GM21447 (cell line): ENCODE measurements around the gene THSD7A.
"Not testable (repeated sequence)": the region's sequence is repeated elsewhere in the genome, so short reads cannot be mapped to it uniquely, and the experiment has no call there.

Experiments used
- ATAC-seq: cut with Tn5 transposase; IDR thresholded peaks from one replicate; pipeline ENCODE4 v1.9.1; 2021; ENCODE audit not compliant: unreplicated experiment

The THSD7A gene

DNA sequence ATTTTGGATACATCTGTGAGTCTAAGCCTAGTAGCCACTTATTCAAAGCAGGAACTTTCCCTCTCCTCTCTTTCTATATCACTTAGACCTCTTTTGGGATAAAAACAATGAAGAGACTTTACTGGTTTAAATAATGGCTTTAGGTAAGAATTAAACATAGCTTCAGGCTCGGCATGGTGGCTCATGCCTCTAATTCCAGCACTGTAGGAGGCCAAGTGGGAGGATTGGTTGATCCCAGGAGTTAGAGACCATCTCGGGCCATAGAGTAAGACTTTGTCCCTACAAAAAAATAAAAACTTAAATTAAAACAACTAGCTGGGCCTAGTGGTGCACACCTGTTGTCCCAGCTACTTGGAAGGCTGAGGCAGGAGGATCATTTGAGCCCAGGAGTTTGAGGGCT, 304.3 kb downstream of the THSD7A start:
- no peak for ATAC-seq

DNA sequence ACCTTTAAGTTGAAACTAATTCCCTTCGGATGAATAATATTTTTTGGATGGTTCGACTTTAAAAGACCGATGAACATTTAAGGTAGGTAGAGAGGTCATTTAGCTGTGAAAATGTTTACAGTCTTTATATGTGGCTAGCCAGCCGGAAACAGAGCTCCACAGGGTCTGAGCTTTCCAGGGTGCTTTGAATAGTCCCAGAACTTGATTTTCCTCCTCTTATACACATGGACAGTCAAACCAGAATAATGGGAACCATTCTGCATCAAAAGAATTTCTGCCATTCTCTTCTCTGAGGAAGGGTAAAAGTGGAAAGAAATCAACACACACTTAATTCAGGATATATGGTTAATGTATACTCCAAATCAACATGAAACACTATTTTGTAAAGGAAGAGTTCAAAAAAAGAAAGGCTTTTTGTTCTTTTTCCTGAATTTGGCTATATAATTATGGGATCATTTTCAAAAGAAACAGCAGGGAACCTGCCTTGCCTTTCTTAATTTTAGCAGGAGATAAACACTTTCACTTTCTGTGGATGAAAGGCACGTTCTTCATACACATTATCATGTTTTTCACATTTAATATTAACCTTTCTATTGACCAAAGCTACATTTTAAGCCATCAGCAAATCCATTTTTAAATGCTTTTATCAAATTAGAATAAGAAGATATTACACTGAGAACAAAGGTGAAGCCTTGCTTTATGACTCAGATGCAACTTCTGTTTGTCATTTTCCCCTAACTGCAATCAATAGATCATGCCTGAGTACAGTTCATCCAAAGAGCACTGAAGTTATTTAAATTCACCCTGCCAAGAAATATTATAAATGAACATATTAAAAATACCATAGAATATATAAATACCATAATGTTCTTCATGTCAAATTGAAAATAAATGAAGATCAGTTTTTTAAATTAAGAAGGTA, 307.3 kb downstream of the THSD7A start:
- ATAC-seq: no peak

DNA sequence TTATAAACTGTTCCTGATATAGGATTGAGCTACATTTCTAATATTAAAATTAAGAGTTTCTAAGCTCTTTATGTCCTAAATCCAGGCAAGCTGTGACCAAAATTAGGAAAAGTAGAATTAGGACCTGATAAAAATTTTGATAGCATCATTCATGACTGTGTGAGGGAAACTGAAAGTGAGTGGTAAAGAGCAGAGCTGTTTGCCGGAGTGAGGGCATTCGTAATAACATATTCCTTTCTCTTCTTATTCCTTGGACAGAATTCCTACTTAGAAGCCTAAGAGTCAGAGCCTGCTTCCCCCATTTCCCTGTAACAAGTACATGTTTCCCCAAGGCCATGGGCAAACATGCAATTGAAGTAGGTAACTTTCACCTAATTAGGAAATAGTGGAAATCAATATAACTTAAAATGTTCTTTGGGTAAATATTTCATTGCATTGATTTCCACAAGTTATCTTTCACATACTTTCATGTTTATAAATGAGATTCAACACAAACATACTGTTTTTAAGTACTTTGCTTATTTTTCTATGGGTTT, 310.0 kb downstream of the THSD7A start:
- ATAC-seq: not testable (repeated sequence)

DNA sequence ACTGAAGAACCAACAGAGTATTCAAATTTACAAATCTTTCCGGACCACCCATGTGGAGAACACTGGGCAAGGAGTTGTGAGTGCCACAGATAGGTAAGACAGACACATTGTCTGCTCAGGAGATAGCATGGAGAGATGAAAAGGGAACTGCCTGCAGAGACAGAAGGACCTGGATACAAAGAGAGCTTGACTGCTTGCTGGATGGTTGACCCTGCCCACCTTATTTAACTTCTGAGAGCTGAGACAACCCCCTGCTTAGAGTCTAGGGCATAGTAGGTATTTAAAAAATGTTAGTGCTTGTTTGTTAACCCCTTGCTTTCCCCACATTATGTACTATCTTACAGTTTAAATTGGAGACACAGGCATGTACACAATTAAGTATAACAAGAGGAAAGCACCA, 314.1 kb downstream of the THSD7A start:
- ATAC-seq: no peak

DNA sequence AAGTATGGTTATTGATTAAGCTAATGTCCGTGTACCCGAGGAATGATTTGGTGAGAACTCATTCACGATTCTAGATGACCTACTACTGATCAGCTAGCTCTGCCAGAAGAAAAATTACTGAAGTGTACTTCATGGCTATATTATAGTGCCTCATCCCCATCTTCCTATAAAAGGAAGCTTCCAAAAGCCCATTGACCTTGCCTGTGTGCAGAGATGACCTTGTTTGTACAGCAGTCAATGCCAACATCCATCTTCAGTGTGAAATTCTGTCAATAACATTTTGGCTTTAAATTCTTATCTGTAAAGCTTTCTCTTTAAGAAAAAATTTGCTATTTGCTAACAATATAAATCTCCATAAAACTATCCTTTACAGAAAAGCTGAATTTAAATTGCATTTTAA, 315.7 kb downstream of the THSD7A start:
- ATAC-seq: no peak

DNA sequence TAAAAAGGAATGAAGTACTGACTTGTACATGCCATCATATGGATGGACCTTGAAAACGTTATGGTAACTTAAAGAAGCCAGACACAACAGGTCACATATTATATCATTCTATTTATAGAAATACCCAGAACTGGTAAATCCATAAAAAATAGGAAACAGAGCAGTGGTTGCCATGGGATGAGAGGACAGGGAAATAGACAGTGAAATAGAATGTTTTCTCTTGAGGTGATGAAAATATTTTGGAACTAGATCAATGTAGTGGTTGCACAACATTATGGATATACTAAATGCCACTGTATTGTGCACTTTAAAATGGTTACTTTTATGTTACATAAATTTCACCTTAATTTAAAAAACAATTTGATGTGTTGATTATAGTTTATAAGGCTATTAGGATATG, 318.5 kb downstream of the THSD7A start:
- no peak for ATAC-seq

DNA sequence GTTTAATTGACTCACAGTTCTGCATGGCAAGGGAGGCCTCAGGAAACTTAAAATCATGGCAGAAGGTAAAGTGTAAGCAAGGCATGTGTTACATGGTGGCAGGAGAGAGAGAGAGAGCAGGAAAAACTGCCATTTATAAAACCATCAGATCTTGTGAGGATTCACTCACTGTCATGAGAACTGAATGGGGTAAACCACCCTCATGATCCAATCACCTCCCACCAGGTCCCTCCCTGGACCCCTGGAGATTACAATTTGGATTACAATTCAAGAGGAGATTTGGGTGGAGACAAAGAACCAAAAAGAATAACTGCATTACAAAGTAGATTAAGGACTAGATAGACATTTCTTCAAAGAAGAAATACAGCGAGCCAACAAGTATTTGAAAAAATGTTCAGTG, 324.1 kb downstream of the THSD7A start:
- no peak for ATAC-seq

DNA sequence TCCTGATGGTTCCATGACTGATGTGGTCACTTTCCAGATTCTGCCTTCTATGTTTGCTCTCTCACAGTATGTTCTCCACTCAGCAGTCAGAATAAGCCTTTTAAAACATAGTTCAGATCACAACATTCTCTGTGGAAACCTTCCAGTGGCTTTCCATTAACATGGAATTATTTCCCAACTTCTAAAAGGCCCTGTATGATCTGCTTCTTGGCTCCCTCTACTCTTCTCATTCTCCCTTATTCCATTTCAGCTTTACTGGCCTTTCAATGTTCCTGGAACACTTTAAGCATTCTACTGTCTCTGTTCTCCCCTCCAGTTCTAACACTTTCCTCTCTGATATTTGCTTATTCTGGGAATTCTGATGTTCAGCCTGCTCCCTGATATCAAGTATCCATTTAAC, 325.6 kb downstream of the THSD7A start:
- no peak for ATAC-seq

DNA sequence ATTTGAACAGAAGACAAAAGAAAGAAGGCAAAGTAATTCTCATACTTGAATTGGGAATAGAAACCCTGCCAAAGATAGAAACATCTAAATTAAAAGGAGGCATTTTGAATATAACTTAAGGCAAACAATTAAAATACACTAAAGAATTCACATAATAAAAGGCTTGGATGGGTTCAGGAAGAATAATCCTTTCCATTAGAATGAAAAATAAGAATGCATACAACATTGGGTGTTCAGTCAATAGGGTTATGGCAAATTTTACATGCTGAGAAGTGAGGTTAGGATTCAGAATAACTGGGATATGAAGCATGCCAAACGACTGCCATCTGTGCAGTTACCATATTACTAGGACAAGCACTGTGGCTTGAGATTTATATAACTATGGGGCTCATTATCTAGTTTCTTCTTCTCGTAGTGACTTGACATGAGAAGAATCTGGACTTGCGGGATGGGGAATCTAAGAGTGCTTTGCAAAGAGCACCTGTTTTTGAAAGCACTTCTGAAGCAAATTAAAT, 326.5 kb downstream of the THSD7A start:
- ATAC-seq: no peak

DNA sequence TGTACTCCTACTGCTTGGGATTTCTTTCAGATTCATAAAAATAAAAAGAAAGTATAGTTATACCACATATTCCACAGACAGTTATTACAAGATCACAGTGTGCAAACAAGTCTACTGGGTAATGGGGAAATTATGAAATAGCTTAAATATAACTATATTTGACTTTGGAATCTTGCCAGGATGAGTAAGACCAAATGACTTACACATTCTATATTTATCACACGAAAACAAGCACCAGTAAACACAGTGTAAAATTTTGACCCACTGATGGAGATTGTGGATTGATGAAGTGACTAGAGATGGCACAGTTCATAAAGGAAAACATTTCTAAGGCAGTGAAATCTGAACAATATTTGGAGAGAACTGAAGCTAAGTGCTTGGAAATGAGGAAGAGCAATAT, 339.7 kb downstream of the THSD7A start:
- ATAC-seq: no peak

DNA sequence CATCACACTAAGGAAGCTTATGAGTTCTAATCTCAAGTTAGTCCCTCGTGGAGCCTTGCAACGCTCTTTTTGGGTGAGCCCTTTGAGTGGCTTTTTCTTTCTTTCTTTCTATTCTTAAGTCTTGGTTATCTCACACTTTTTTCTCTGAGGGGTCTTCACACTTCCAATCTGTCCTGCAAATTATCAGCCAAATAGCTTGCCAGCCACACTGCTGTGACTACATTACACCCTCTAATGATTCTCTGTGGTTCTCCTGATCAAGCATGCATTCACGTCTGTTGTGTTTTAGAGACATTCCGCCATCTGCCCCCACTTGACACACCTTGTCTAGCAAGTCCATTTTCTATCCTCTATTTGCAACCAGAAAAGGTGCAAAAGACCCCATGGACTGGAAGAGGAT, 340.2 kb downstream of the THSD7A start:
- ATAC-seq: no peak

DNA sequence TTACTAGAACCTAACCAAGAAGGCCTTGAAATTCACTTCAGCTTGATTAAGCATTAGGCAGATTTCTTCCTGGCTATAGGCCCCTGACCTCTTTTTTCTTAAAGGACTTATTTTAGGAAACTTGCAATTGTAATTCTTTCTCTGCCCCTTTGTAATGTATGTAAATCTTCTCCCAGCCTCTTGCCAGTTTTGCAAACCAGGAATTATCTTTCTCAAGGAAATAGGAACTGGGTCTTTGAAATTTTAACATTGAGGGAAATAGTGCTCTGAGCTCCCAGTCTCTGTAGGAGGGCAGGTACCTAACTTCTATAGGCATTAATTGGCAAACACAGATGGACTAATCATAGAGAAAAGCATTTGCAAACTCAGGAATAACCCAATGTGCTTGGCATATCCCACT, 342.7 kb downstream of the THSD7A start:
- no peak for ATAC-seq

DNA sequence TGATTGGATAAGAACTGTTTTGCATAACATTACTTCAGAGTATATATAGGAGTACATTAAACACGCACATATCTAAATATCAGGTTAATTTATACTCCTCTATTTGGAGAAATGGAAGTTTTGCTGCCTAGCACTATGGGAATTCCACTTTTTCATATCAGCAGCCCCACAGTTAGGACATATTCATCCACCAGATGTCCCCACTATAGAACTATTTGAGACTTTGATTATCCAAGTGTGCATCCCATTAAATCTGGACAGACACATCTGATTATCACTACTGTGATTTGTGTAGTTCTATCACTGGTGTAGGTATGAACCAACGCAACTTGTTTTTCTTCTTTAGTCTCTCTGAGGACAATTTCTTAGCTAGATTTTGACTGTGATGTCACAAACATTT, 345.7 kb downstream of the THSD7A start:
- ATAC-seq: no peak

DNA sequence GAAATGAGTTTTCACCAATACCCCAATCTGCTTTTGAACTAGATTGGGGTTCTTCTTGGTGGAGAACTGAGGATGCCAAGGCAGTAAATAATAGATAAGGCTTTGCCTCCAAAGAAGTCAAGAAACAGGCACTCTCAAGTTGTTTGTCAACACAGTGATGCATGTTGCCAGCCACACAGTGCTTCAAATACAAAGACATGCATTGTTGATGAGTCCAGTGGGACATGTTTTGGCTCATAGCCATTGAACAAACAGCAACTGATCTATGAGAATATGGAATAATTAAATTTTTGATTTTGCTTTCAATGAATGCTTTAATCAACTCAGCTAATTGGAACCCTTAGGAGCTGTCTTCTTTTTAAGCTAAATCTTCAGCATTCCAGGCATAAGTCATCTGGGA, 346.4 kb downstream of the THSD7A start:
- ATAC-seq: no peak

DNA sequence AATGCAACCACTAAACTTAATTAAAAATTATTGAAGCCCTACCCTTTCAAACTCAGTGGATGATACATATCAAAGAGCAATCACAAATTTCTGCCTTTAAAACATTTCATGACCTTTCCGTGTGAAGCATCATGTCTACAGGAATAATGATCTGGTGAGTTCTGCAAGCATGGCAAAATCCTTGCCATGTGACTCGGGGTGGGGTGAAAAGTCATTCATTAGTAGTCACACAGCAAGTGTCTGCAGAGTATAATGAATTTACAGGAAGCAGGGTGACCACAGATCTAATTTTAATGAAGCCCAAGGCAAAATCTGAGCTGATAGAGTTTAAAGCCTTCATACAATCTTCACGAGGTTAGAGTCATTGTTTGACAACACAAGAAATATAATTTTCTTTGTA, 351.9 kb downstream of the THSD7A start:
- ATAC-seq: no peak

DNA sequence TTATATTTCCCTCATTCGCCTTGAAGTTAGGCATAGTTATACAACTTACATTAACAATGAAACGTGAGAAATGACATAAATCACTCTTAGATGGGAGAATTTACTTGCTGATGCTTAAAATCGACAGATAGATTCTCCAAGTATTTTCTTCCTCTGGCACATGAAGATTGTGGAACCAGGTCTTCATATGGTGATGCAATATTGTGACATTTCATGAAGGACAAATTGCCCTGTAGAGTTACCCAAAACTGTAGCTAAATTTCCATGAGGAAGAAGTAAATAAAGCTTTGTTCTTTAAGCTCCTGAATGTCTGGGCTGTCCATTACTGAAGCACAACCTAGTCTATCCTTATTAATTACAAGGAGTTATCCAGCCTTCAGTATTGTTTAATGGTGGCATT, 353.1 kb downstream of the THSD7A start:
- no peak for ATAC-seq

DNA sequence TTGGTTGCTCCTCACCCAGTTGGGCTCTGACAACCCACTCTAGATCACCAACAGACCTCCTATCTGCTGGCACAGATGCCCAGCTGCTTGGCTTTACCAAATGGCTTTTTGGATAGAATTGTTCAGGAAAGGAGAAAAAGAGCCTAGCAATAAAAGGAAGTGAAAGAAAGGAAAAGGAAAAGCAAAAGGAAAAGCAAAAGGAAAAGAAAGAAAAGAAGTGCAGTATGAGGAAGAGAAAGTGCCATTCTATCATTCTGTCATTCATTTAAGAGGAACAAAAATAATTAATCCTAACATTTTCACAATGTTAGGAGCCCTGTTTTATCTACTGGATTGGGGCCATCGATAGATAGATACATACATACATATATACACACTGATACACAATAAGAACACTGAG, 353.6 kb downstream of the THSD7A start:
- no peak for ATAC-seq

DNA sequence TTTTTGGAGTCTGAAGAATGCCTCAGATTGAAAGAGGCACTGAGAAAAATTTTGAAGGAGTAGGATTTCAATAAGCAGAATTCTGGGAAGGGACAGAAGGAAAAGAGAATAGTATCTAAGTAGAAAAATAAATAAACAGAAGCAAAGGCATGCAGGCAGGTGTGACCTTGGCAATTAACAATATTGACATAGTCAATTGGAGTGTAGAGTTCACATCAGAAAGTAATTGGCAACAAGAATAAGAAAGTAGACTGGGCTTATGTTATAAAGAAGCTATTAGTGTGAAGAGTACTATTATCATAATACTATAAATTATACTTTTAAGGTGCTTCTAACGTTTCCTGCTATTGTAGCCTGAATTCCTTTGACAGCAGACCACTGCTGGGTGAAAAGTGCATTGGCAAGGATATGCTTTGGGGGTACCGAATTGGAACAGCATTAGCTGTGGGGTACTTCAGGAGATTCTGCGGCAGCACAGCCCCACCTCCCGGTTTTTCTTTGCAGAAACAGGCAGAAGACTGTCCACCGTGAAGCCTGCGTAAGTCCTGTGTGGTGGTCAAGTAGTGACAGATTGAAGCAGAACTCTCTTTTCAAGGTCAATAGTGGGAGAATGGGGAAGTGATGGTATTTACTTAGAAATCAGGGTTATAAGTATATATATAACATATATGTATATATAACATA, 357.0 kb downstream of the THSD7A start:
- no peak for ATAC-seq

DNA sequence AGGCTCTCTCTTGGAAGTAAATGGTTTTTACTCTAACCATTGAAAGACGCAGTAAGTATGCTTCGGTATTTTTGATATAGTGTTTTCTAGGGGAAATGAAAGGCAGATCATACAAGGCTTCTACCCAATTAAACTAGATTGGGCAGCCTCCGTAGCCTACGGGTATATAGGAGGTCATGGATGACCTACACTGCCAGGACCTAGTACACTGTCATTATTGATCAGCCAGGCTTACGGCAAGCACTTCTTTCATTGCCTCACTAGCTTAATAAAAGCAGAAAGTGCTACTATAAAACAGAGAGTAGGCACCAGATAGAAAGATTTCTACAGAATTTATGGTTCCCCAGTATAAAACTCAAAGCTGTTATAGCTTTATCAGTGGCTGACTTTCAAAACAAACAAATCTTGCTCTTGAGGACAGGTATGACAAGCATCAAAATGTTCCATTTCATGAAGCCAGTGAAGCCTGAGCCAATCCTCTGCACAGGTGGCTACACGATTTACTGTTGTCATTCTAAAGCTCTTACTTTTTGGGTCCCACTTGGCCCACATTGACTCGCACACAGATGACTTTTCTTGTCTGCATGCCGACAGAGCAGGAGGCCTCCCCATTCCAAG, 358.1 kb downstream of the THSD7A start:
- ATAC-seq: no peak

DNA sequence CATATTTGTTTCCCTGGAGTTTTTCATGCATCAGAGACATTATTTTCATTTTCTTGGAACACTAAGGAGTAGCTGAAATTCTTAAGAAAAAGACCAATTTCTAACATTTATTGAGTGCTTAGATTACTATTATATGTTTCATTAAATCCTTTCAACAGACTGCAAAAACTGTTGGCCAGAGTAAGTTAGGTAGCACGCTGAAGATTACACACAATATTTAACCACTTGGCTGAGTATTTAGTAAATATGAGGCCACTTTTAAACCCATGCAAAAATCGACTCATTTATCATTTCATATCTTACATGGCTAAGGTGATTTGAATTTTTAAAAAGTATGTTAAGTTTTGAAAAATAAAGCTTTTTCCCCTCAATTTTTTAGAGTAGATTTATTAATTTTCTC, 358.8 kb downstream of the THSD7A start:
- no peak for ATAC-seq

DNA sequence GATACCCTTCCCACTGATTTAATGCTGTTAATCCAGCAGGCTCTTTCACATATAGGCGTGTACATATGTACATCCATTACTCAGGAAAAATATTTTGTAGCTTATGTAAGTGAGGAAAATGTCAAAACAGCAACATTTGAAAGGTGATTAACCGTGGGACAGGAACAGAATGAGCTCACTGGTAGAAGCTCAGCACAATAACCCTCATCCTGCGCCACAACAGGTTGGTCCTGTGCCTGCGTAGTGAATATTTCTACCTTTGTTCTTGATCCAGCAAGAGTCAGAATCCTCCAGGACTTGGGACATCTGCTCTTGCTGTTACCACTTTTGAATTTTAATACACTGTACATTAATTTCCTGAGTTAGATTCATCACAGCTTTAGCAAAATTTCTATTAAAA, 359.4 kb downstream of the THSD7A start:
- no peak for ATAC-seq

DNA sequence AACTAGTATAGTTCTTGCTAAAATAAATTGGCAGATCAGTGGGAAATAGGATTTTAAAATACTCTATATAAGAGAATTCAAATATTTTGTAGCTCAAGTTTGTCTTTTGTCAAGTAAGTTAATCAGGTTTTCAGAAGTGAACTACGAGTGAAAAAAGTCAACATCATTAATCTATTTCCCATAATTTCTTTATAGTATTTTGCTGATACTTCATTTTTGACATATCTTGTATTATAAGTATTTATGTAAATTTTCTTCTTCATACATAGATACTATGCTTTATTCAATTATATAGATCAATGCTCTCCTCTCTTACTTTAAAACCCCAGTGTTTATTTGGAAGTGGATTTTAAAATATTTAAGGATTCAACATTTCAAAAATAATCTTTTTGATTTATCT, 360.7 kb downstream of the THSD7A start:
- no peak for ATAC-seq
